B cell (primary cell): ENCODE measurements around the gene ARHGAP42. TPM values are rescaled to one million over a fixed set of nuclear protein-coding genes. Genes with fewer than 3 reads are reported as not detected.

Experiments used
- ATAC-seq: fragments of 200-7000 bp; cut with Tn5 transposase; one replicate; pipeline ENCODE4 v1.10.0; 2021; ENCODE audit warnings: low read depth, mild to moderate bottlenecking, moderate number of reproducible peaks, moderate library complexity
- CTCF ChIA-PET: fragments of 350-600 bp; sonication (Branson Sonifier 250); formaldehyde crosslinking; loops from one replicate; lab custom pipeline; 2021; ENCODE audit warnings: antibody characterized with exemption, inconsistent platforms; lab: Charles Lee
- POLR2A ChIA-PET: fragments of 350-600 bp; sonication (Branson Sonifier 250); formaldehyde crosslinking; loops from one replicate; lab custom pipeline; 2021; ENCODE audit warnings: antibody characterized with exemption; lab: Charles Lee
- DNase-seq: peaks from one replicate; pipeline ENCODE4 v3.0.0; 2013
- H2AFZ ChIP-seq: 2 replicates; pipeline ENCODE4 v1.6.1; 2012; ENCODE audit warnings: mild to moderate bottlenecking, low read depth, low read length; ENCODE audit not compliant: insufficient read depth, poor library complexity, severe bottlenecking
- H3K27ac ChIP-seq, 2 donors: 1 replicate in 1 of 2; 2 replicates in 1 of 2; pipeline ENCODE4 v1.5.1; 2012 to 2013; ENCODE audit warnings: low read length in 2 of 2, mild to moderate bottlenecking in 2 of 2, moderate library complexity in 1 of 2
- H3K27me3 ChIP-seq, 4 experiments: fragments of 200-600 bp in 1 of 4; sonication (generic) in 1 of 4; replicated peaks in 1 of 4; 1 replicate in 2 of 4; 2 replicates in 2 of 4; pipeline versions ENCODE4 v1.6.1 to v1.7.0; 2013 to 2016; ENCODE audit warnings: low read length in 3 of 4, mild to moderate bottlenecking in 2 of 4, mixed read lengths in 1 of 4, moderate library complexity in 1 of 4; ENCODE audit not compliant: insufficient read depth in 4 of 4, control insufficient read depth in 3 of 4; ENCODE audit errors: control extremely low read depth in 1 of 4
- H3K36me3 ChIP-seq, 2 experiments: replicated peaks in 1 of 2; 1 replicate in 1 of 2; 2 replicates in 1 of 2; pipeline versions ENCODE4 v1.6.1 to v1.7.1; 2013; ENCODE audit warnings: low read length in 1 of 2; ENCODE audit not compliant: insufficient read depth in 2 of 2, control insufficient read depth in 1 of 2; ENCODE audit errors: control extremely low read depth in 1 of 2, extremely low read depth in 1 of 2
- H3K4me1 ChIP-seq, 2 donors: fragments of 200-600 bp in 1 of 2; sonication (generic) in 1 of 2; 1 replicate in 1 of 2; 2 replicates in 1 of 2; pipeline versions ENCODE4 v1.5.1 to v1.6.1; 2013 to 2017; ENCODE audit warnings: low read length in 2 of 2; ENCODE audit not compliant: control insufficient read depth in 2 of 2, insufficient read depth in 2 of 2
- H3K4me2 ChIP-seq: replicated peaks from 2 replicates; pipeline ENCODE3; 2012; ENCODE audit warnings: mild to moderate bottlenecking, low read depth, low read length; ENCODE audit not compliant: poor library complexity, severe bottlenecking
- H3K4me3 ChIP-seq, 5 experiments: fragments of 200-600 bp in 1 of 5; sonication (generic) in 1 of 5; 1 replicate in 3 of 5; 2 replicates in 2 of 5; pipeline versions ENCODE4 v1.5.1 to v1.7.0; 2011 to 2016; ENCODE audit warnings: low read length in 4 of 5, mild to moderate bottlenecking in 4 of 5, low read depth in 2 of 5, control low read depth in 1 of 5, moderate library complexity in 1 of 5; ENCODE audit not compliant: insufficient read depth in 1 of 5; ENCODE audit errors: control extremely low read depth in 1 of 5, extremely low read depth in 1 of 5
- H3K79me2 ChIP-seq: fragments of 200-600 bp; sonication (generic); one replicate; pipeline ENCODE4 v1.6.0; 2016; ENCODE audit warnings: low read length; ENCODE audit not compliant: control insufficient read depth, insufficient read depth
- H3K9ac ChIP-seq: fragments of 200-600 bp; sonication (generic); 2 replicates; pipeline ENCODE4 v1.6.1; 2017; ENCODE audit warnings: mild to moderate bottlenecking, low read length, moderate library complexity
- H3K9me3 ChIP-seq, 3 donors: one replicate each; pipeline versions ENCODE4 v1.6.1 to v1.7.1; 2013; ENCODE audit warnings: low read length in 2 of 3; ENCODE audit not compliant: control insufficient read depth in 2 of 3, insufficient read depth in 1 of 3; ENCODE audit errors: control extremely low read depth in 1 of 3
- H4K20me1 ChIP-seq: 2 replicates; pipeline ENCODE4 v1.6.0; 2012; ENCODE audit warnings: mild to moderate bottlenecking, low read length; ENCODE audit not compliant: insufficient read depth, control insufficient read depth, poor library complexity, severe bottlenecking
- H3K27ac Mint-ChIP-seq: one replicate; pipeline ENCODE4 v1.8.0; 2021; ENCODE audit warnings: mixed read lengths
- H3K27me3 Mint-ChIP-seq: one replicate; pipeline ENCODE4 v1.8.0; 2021; ENCODE audit warnings: mixed read lengths
- H3K4me1 Mint-ChIP-seq: one replicate; pipeline ENCODE4 v1.8.0; 2021; ENCODE audit warnings: mixed read lengths
- H3K4me3 Mint-ChIP-seq: one replicate; pipeline ENCODE4 v1.8.0; 2021; ENCODE audit warnings: mixed read lengths
- H3K9me3 Mint-ChIP-seq: one replicate; pipeline ENCODE4 v1.8.0; 2022; ENCODE audit warnings: mixed read lengths; ENCODE audit not compliant: insufficient read depth
- EZH2 ChIP-seq: IDR thresholded peaks from 2 replicates; pipeline ENCODE4 v1.6.1; 2012; ENCODE audit warnings: borderline replicate concordance, low read depth, mild to moderate bottlenecking, moderate library complexity, low read length; ENCODE audit not compliant: insufficient read depth, poor library complexity, severe bottlenecking
- WGBS: methylation state at CpG from one replicate; pipeline ENCODE4 v1.1.5; 2013; ENCODE audit warnings: missing lambda C conversion rate; ENCODE audit not compliant: insufficient coverage; 5-methylcytosine and 5-hydroxymethylcytosine counted together
- intact Hi-C: fragments of 100-400 bp; cut with micrococcal nuclease; formaldehyde crosslinking; loops from one replicate; pipeline ENCODE4 v1.10.0; 2022
- polyA plus RNA-seq: library from polyadenylated mRNA; depleted of rRNA; stranded (reverse); fragments of >200 nt; gene quantifications from 2 replicates; pipeline ENCODE4 v1.2.3, GENCODE V29; 2012
- total RNA-seq, 2 donors: library from RNA; stranded (reverse); fragments of 120-200 nt in 1 of 2; gene quantifications; 1 replicate in 1 of 2; 2 replicates in 1 of 2; pipeline versions ENCODE4 v1.2.3 to v1.2.4, GENCODE V29; 2013 to 2022
- TF ChIP-seq, protein P1 (sequence below): fragments of 200-600 bp; IDR thresholded peaks from one replicate; pipeline ENCODE4 v1.8.0; 2022; ENCODE audit warnings: antibody characterized with exemption, mild to moderate bottlenecking

The ARHGAP42 gene
- total and polyA plus RNA-seq, 2 donors (not counting 1 experiment from before 2014, with no cell fraction given): 3.8 to 4.9 TPM

DNA sequence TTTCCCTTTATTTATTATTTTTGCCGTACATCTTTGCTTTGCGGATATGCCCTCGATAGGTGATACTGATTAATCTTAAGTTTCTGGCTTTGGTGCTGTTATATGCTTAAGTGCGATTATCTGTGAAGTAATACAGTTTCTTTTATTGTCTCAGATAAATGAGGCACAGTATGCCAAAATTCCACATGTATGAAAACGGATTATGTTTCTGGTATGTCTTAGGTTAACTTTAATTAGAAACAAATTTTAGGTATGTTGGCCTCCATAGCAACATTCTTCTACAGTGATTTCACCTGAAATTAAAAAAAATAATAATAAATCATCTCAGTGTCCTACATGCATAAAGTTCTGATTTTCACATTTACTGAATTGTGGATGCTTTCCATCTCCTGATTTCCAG, 119.2 kb downstream of the ARHGAP42 start:
- WGBS: 100% methylated on average over 2 of the region's 5 CpGs
- ATAC-seq: no peak
- intact Hi-C loops: no loop called here

GRCh38 chr11:100808904-100809491, 121.9 kb downstream of the ARHGAP42 start:
- DNase-seq: no peak
- H3K27ac ChIP-seq: no peak overlapping the region
- H3K4me3 ChIP-seq: no peak overlapping the region
- no peak overlapping the region for H2AFZ ChIP-seq
- Mint-ChIP-seq H3K9me3 (no peaks in the 10 kb centered on the region), H3K27me3 (no peaks in the 10 kb centered on the region), H3K4me1 (peaks cover 4% of the 10 kb centered on the region), H3K4me3 (no peak overlapping the region), H3K27ac (no peak overlapping the region)
- H3K36me3 ChIP-seq: no peaks in the 10 kb centered on the region
- H4K20me1 ChIP-seq: no peaks in the 10 kb centered on the region
- no peaks in the 10 kb centered on the region for H3K79me2 ChIP-seq
- peaks cover 0 to 4% (median 1%) of the 10 kb centered on the region in 3 donors for H3K9me3 ChIP-seq
- intact Hi-C loops: no loop called here
- ATAC-seq: no peak
- 100% methylated on average over 1 of the region's 3 CpGs for WGBS
- TF ChIP-seq EZH2: no peak
- TF ChIP-seq, protein P1, sequence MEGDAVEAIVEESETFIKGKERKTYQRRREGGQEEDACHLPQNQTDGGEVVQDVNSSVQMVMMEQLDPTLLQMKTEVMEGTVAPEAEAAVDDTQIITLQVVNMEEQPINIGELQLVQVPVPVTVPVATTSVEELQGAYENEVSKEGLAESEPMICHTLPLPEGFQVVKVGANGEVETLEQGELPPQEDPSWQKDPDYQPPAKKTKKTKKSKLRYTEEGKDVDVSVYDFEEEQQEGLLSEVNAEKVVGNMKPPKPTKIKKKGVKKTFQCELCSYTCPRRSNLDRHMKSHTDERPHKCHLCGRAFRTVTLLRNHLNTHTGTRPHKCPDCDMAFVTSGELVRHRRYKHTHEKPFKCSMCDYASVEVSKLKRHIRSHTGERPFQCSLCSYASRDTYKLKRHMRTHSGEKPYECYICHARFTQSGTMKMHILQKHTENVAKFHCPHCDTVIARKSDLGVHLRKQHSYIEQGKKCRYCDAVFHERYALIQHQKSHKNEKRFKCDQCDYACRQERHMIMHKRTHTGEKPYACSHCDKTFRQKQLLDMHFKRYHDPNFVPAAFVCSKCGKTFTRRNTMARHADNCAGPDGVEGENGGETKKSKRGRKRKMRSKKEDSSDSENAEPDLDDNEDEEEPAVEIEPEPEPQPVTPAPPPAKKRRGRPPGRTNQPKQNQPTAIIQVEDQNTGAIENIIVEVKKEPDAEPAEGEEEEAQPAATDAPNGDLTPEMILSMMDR: no peak
- no peaks in the 10 kb centered on the region for H3K4me1 ChIP-seq
- H3K4me2 ChIP-seq: no peak overlapping the region
- ChIA-PET CTCF (no interaction called here), POLR2A (no interaction called here)
- no peaks in the 10 kb centered on the region for H3K27me3 ChIP-seq
- no peak overlapping the region for H3K9ac ChIP-seq

More for the DNA sequence above, 119.2 kb downstream of the ARHGAP42 start:
- Histone ChIP-seq H3K4me2 (no peak overlapping the region), H3K36me3 (no peaks in the 10 kb centered on the region), H3K4me1 (no peaks in the 10 kb centered on the region), H3K9ac (no peak overlapping the region), H3K79me2 (no peaks in the 10 kb centered on the region), H4K20me1 (no peaks in the 10 kb centered on the region), H3K4me3 (no peak overlapping the region), H3K27ac (no peak overlapping the region), H3K27me3 (no peaks in the 10 kb centered on the region), H2AFZ (no peak overlapping the region), H3K9me3 (no peaks in the 10 kb centered on the region)
- ChIA-PET CTCF (no interaction called here), POLR2A (no interaction called here)
- H3K4me3 Mint-ChIP-seq: no peak overlapping the region
- no peaks in the 10 kb centered on the region for H3K27me3 Mint-ChIP-seq
- TF ChIP-seq EZH2: no peak
- TF ChIP-seq, protein P1: no peak
- DNase-seq: no peak
- no peak overlapping the region for H3K27ac Mint-ChIP-seq
- peaks cover 4% of the 10 kb centered on the region for H3K4me1 Mint-ChIP-seq
- no peaks in the 10 kb centered on the region for H3K9me3 Mint-ChIP-seq
